Measurements from ENCODE around the gene CLCNKB.

DNA sequence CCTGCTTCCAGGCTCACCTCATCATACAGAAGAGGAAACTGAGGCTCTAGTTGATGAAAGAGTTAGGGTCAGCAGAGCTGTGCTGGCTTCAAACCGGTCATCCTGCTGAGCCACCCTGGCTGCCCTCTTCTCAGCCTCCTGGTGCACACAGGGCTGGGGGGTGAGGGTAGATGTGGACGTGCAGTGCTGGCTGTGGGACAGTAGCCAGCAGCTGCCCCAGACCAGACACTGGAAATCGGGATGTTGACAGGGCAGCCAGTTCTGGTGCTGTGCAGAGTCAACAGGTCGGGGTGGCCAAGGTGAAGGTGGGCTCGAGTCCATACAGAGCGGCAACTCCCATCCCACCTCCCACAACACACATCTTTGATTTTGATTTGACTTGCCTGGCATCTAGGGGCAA is 23.3 kb upstream of the CLCNKB start:
- TF ChIP-seq, protein P1, sequence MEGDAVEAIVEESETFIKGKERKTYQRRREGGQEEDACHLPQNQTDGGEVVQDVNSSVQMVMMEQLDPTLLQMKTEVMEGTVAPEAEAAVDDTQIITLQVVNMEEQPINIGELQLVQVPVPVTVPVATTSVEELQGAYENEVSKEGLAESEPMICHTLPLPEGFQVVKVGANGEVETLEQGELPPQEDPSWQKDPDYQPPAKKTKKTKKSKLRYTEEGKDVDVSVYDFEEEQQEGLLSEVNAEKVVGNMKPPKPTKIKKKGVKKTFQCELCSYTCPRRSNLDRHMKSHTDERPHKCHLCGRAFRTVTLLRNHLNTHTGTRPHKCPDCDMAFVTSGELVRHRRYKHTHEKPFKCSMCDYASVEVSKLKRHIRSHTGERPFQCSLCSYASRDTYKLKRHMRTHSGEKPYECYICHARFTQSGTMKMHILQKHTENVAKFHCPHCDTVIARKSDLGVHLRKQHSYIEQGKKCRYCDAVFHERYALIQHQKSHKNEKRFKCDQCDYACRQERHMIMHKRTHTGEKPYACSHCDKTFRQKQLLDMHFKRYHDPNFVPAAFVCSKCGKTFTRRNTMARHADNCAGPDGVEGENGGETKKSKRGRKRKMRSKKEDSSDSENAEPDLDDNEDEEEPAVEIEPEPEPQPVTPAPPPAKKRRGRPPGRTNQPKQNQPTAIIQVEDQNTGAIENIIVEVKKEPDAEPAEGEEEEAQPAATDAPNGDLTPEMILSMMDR (IDR thresholded peaks at IDR 0.05): no peak
- TF ChIP-seq POLR2AphosphoS5 (IDR thresholded peaks at IDR 0.05) (no peak), EP300 (IDR thresholded peaks at IDR 0.05) (no peak), POLR2A (IDR thresholded peaks at IDR 0.05) (no peak)

Data from sigmoid colon (tissue), 4 donors.